Femur (tissue), 1 donor: ENCODE data around the gene LNPEP.
"Not testable (repeated sequence)": the region's sequence is repeated elsewhere in the genome, so short reads cannot be mapped to it uniquely, and the experiment has no call there.

ENCODE experiments used
- DNase-seq: peaks from one replicate; pipeline ENCODE4 v3.0.0-alpha.2; 2017

Gene LNPEP

GRCh38 chr5:96930589-96930988 lies 5.3 kb upstream of the LNPEP start:
- no peak for DNase-seq

- DNase-seq, result not testable (repeated sequence)
Measured at GRCh38 chr5:96931037-96931436, 4.8 kb upstream of the LNPEP start.

- DNase-seq, result no peak
Measured at GRCh38 chr5:96931605-96932004, 4.3 kb upstream of the LNPEP start.

- DNase-seq, result no peak
Measured at GRCh38 chr5:96932026-96932425, 3.9 kb upstream of the LNPEP start.

- no peak for DNase-seq
Measured at GRCh38 chr5:96933764-96934707, 1.8 kb upstream of the LNPEP start.

GRCh38 chr5:96934708-96935558 lies 947 bp upstream of the LNPEP start:
- DNase-seq, result peak; percentile 94

- DNase-seq, result peak; percentile 60
Measured at GRCh38 chr5:96936431-96937320, 796 bp downstream of the LNPEP start.

GRCh38 chr5:96940586-96940985 lies 4.7 kb downstream of the LNPEP start:
- DNase-seq, result no peak

- DNase-seq, result no peak
Measured at GRCh38 chr5:96941140-96941539, 5.3 kb downstream of the LNPEP start.

- no peak for DNase-seq
Measured at GRCh38 chr5:96942078-96942477, 6.2 kb downstream of the LNPEP start.

GRCh38 chr5:96942911-96943310 lies 7.0 kb downstream of the LNPEP start:
- DNase-seq, result no peak

- DNase-seq, result no peak
Measured at GRCh38 chr5:96943799-96944198, 7.9 kb downstream of the LNPEP start.

- no peak for DNase-seq
Measured at GRCh38 chr5:96945144-96945897, 9.4 kb downstream of the LNPEP start.

GRCh38 chr5:96946381-96946780 lies 10.5 kb downstream of the LNPEP start:
- no peak for DNase-seq

- no peak for DNase-seq
Measured at GRCh38 chr5:96952118-96952750, 16.4 kb downstream of the LNPEP start.

GRCh38 chr5:96952974-96953730 lies 17.3 kb downstream of the LNPEP start:
- DNase-seq, result no peak

- DNase-seq, result no peak
Measured at GRCh38 chr5:96957254-96958049, 21.6 kb downstream of the LNPEP start.

- no peak for DNase-seq
Measured at GRCh38 chr5:96958977-96959376, 23.1 kb downstream of the LNPEP start.

- no peak for DNase-seq
Measured at GRCh38 chr5:96961053-96961452, 25.2 kb downstream of the LNPEP start.

- no peak for DNase-seq
Measured at GRCh38 chr5:96962540-96962991, 26.7 kb downstream of the LNPEP start.
